Transverse colon (tissue), 4 donors: ENCODE measurements around the gene BYSL.

ENCODE experiments used
- EP300 ChIP-seq: sonication (generic); formaldehyde crosslinking; IDR thresholded peaks from one replicate; pipeline ENCODE4 v1.6.1; 2017; ENCODE audit warnings: antibody characterized with exemption, low read depth
- POLR2A ChIP-seq: fragments of 450-650 bp; IDR thresholded peaks from one replicate; pipeline ENCODE4 v1.6.1; 2016; ENCODE audit warnings: antibody characterized with exemption, mild to moderate bottlenecking, moderate library complexity
- POLR2AphosphoS5 ChIP-seq, 3 donors: sonication (generic); formaldehyde crosslinking; IDR thresholded peaks; one replicate each; pipeline ENCODE4 v1.6.1; 2016; ENCODE audit warnings: antibody characterized with exemption in 3 of 3
- TF ChIP-seq, protein P1 (sequence below), 5 experiments: fragments of 200-600 bp in 3 of 5; fragments of 450-650 bp in 2 of 5; sonication (generic) in 3 of 5; IDR thresholded peaks; 1 replicate in 2 of 5; 2 replicates in 3 of 5; pipeline ENCODE4 v1.5.1; 2016 to 2017; ENCODE audit warnings: antibody characterized with exemption in 5 of 5, inconsistent platforms in 3 of 5, mild to moderate bottlenecking in 2 of 5, moderate library complexity in 1 of 5

DNA sequence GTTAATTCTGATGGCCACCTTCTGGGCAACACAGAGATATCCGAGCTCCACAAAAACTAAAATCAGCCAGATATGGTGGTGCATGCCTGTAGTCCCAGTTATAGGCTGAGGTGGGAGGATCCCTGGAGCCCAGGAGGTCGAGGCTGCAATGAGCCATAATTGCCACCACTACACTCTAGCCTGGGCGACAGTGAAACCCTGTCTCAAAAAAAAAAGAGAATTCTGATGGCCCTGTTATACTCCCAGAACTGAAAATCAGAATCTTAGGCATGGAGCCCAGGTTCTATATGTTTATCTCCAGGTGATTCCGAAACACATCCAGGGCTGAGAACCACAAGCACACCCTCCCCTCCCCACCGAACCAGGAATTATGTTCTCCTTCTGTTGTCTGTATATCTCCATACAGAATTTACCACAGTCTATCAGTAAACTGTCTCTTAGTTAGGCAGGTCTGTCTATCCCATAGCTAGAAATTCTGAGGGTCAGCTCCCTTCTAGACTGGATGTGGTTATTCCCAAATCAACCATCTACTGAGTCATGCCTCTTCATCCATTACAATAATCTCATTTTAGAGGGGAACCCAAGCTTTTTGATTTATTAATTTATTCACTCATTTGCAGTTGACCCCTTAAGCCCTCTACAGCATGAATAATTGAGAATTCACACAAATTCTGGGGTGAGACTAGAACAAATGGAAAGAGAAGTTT is 45.1 kb downstream of the BYSL start:
- no peak for TF ChIP-seq EP300
- TF ChIP-seq, protein P1, sequence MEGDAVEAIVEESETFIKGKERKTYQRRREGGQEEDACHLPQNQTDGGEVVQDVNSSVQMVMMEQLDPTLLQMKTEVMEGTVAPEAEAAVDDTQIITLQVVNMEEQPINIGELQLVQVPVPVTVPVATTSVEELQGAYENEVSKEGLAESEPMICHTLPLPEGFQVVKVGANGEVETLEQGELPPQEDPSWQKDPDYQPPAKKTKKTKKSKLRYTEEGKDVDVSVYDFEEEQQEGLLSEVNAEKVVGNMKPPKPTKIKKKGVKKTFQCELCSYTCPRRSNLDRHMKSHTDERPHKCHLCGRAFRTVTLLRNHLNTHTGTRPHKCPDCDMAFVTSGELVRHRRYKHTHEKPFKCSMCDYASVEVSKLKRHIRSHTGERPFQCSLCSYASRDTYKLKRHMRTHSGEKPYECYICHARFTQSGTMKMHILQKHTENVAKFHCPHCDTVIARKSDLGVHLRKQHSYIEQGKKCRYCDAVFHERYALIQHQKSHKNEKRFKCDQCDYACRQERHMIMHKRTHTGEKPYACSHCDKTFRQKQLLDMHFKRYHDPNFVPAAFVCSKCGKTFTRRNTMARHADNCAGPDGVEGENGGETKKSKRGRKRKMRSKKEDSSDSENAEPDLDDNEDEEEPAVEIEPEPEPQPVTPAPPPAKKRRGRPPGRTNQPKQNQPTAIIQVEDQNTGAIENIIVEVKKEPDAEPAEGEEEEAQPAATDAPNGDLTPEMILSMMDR (IDR thresholded peaks at IDR 0.05) = no peak
- TF ChIP-seq POLR2A = no peak
- TF ChIP-seq POLR2AphosphoS5 (IDR thresholded peaks at IDR 0.05) = no peak
